Duodenal mucosa (tissue), 2 donors: ENCODE measurements around the gene ACADSB.

Source experiments
- H3K27ac ChIP-seq: one replicate; pipeline ENCODE4 v1.7.0; 2013; ENCODE audit warnings: low read depth, low read length
- H3K27me3 ChIP-seq, 2 donors: one replicate each; pipeline ENCODE4 v1.7.0; 2013; ENCODE audit warnings: low read length in 2 of 2, control low read depth in 1 of 2; ENCODE audit not compliant: insufficient read depth in 2 of 2, control insufficient read depth in 1 of 2
- H3K36me3 ChIP-seq, 2 donors: one replicate each; pipeline ENCODE4 v1.7.0; 2013; ENCODE audit warnings: low read length in 2 of 2, control low read depth in 1 of 2; ENCODE audit not compliant: insufficient read depth in 2 of 2, control insufficient read depth in 1 of 2
- H3K4me1 ChIP-seq, 2 donors: one replicate each; pipeline ENCODE4 v1.7.0; 2013; ENCODE audit warnings: low read length in 2 of 2, control low read depth in 1 of 2; ENCODE audit not compliant: insufficient read depth in 2 of 2, control insufficient read depth in 1 of 2
- H3K4me3 ChIP-seq, 2 donors: one replicate each; pipeline ENCODE4 v1.7.0; 2013; ENCODE audit warnings: low read length in 2 of 2, low read depth in 1 of 2
- H3K9ac ChIP-seq, 2 donors: one replicate each; pipeline ENCODE4 v1.7.0; 2013; ENCODE audit warnings: low read length in 2 of 2, low read depth in 1 of 2
- H3K9me3 ChIP-seq, 2 donors: one replicate each; pipeline ENCODE4 v1.7.0; 2013; ENCODE audit warnings: low read length in 2 of 2, control low read depth in 1 of 2; ENCODE audit not compliant: control insufficient read depth in 1 of 2

Gene ACADSB

DNA sequence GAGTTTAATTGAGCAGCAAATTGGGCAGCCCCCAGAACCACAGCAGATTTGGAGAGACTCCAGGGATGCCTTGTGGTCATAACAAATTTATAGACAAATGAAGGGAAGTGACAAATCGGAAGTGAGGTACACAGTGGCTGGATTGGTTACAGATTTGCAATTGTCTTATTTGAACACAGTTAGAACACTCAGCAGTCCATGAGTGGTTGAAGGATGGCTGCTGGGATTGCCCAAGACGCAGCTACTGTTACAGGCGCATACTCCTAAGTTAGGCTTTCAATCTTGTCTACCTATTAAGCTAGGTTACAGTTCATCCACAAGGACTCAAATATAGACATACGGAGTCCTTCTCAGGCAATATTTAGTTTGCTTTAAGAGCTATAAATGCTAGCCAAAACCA lies 7.4 kb downstream of the ACADSB start:
- no peak overlapping the region for H3K9ac ChIP-seq
- no peak overlapping the region for H3K4me3 ChIP-seq
- H3K4me1 ChIP-seq: peaks cover under 1% of the 10 kb centered on the region in 2 donors
- no peaks in the 10 kb centered on the region for H3K9me3 ChIP-seq
- no peaks in the 10 kb centered on the region for H3K27me3 ChIP-seq
- no peaks in the 10 kb centered on the region for H3K36me3 ChIP-seq
- no peak overlapping the region for H3K27ac ChIP-seq

DNA sequence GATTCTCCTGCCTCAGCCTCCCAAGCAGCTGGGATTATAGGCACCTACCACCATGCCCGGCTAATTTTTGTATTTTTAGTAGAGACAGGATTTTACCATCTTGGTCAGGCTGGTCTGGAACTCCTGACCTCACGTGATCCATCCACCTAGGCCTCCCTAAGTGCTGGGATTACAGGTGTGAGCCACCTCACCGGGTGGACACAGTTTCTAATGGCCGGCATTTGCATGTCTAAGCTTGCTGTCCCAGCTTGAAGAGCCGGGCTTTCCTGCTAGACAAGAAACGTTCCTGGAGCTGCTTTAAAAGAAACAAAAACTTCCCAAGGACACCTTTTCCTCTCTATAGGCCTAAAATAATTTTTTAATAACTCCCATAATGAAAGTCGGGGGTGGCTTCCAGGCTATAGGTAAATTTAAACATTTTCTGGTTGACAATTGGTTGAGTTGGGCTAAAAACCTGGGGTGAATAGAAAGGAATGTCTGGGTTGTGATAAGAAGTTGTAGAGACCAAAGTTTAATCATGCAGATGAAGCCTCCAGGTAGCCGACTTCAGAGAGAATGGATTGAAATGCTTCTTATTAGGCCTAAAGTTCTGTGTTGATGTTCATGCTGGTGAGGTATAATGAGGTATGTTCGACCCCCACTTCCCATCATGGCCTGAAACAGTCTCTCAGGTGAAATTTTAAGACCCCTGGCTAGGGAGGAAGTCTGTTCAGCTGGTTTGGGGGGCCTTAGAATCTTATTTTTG lies 8.8 kb downstream of the ACADSB start:
- no peaks in the 10 kb centered on the region for H3K36me3 ChIP-seq
- H3K4me3 ChIP-seq: no peak overlapping the region
- no peak overlapping the region for H3K27ac ChIP-seq
- no peaks in the 10 kb centered on the region for H3K4me1 ChIP-seq
- H3K9ac ChIP-seq: no peak overlapping the region
- no peaks in the 10 kb centered on the region for H3K9me3 ChIP-seq
- no peaks in the 10 kb centered on the region for H3K27me3 ChIP-seq

DNA sequence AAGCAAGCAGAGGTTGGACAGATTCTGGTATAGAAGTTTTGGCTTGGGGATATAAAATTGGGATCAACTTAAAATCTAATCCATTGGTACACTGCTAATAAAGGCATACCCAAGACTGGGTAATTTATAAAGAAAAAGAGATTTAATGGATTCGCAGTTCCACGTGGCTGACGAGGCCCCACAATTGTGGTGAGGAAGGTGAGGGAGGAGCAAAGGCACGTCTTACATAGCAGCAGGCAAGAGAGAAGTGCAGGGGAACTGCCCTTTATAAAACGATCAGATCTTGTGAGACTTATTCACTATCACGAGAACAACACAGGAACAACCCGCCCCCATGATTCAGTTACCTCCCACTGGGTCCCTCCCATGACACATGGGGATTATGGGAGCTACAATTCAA lies 9.7 kb downstream of the ACADSB start:
- Histone ChIP-seq H3K9ac (no peak overlapping the region), H3K36me3 (no peaks in the 10 kb centered on the region), H3K27me3 (no peaks in the 10 kb centered on the region), H3K4me1 (no peaks in the 10 kb centered on the region), H3K9me3 (no peaks in the 10 kb centered on the region), H3K27ac (no peak overlapping the region), H3K4me3 (no peak overlapping the region)

DNA sequence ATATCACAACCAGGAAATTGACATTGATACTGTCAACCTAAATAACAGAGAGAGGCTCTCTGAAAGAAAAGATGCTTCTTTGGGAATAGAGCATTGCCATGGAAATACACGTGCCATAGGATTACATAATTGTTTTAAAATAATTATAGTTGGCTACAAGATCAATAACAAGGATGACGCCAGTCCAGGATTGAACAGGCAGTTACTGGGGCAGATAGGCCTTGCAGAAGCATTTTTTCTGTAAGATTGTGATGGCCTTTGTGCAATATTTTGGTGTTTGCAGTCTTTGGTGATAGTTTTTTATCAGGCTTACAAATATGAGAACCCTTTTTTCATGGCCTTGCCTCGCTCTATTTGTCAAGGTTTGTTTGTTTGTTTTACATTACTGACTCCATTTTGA lies 10.5 kb downstream of the ACADSB start:
- Histone ChIP-seq H3K27ac (no peak overlapping the region), H3K27me3 (no peaks in the 10 kb centered on the region), H3K36me3 (no peaks in the 10 kb centered on the region), H3K4me1 (no peaks in the 10 kb centered on the region), H3K9ac (no peak overlapping the region), H3K9me3 (no peaks in the 10 kb centered on the region), H3K4me3 (no peak overlapping the region)

DNA sequence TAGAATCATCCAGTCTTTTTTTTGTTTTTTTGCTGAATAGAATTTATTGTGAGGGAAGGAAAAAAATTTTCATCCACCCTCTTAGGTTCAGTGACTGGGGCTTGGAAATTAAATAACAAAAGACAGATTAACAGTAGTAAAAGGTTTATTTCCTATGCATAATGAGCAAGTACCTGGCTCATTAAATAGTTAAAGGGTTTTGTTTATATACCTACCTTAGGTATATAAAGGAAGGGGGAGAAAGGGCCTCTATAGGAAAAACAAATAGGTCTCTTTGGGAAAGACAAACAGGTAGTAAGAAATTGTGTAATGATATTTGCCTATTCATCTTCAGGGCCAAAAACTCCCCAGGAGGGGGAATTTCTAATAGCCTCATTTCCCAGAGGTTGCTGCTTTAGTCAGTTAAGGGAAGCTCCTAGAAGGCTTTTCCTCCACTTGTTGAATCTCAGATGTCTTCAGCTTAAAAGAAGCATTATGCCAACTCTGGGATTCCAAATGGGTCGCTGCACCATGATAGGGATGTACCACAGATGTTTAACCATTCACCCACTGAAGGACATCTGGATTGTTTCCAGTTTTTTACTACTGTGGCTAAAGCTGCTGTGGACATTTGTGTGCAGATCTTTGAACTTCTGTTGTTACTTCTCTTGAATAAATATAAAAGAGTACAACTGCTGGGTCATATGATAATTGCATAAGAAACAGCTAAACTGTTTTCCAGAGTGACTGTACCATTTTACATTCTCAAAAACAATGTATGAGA lies 11.3 kb downstream of the ACADSB start:
- Histone ChIP-seq H3K36me3 (no peaks in the 10 kb centered on the region), H3K9ac (no peak overlapping the region), H3K27ac (no peak overlapping the region), H3K4me1 (no peaks in the 10 kb centered on the region), H3K27me3 (no peaks in the 10 kb centered on the region), H3K9me3 (no peaks in the 10 kb centered on the region), H3K4me3 (no peak overlapping the region)

DNA sequence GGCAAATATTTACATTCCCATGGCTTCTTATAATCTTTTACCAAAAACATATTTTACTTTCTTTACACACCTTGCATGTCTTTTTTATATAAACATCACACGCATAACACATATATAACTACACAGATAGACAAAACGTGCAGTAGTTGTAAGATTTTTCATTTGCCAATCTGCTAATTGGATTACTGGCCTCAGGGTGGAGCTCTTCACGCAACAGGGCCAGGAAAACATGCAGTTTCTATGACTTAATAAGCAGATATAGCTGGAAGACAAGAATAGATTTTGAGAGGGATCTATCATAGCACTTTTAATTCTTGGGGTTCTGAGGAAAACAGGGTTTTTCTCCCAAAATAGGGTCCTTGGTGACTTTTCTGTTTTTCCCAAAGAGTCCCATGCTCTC lies 12.7 kb downstream of the ACADSB start:
- no peak overlapping the region for H3K9ac ChIP-seq
- no peaks in the 10 kb centered on the region for H3K4me1 ChIP-seq
- H3K27me3 ChIP-seq: no peaks in the 10 kb centered on the region
- no peak overlapping the region for H3K4me3 ChIP-seq
- no peak overlapping the region for H3K27ac ChIP-seq
- no peaks in the 10 kb centered on the region for H3K36me3 ChIP-seq
- no peaks in the 10 kb centered on the region for H3K9me3 ChIP-seq

DNA sequence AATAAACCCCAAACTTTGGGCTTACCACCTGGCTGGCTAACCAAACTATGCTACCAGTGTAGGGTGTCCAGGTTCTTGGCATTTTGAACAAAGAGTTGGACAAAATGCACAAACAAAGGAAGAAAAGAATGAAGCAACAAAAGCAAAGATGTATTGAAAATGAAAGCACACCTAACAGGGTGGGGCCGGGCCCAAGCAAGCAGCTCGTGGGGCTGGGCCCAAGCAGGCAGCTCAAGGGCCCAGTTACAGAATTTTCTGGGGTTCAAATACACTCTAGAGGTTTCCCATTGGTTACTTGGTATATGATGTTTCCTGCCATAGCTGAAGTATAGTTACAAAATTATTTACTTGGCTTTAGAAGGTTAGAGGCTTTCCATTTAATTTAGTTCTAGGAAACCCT lies 15.7 kb downstream of the ACADSB start:
- no peaks in the 10 kb centered on the region for H3K36me3 ChIP-seq
- no peak overlapping the region for H3K27ac ChIP-seq
- no peaks in the 10 kb centered on the region for H3K4me1 ChIP-seq
- no peaks in the 10 kb centered on the region for H3K27me3 ChIP-seq
- H3K4me3 ChIP-seq: no peak overlapping the region
- no peaks in the 10 kb centered on the region for H3K9me3 ChIP-seq
- H3K9ac ChIP-seq: no peak overlapping the region

DNA sequence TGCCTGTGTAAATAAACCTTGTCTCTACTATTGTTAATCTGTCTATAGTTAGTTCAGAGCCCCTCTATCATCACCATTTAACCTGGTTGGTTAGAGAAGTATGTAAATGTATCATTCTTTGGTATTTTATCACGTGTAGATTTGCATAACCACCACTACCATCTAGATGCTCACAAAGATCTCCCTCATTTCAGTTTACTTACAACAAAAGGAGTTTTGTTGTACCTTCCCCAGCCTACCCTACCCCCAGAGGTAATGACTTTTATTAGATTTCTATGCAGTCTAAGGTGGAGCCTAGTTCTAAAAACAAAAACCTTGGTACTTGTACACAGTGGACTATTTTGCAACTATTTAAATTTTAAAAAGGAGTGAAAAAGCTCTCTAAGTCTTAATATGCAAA lies 17.5 kb downstream of the ACADSB start:
- Histone ChIP-seq H3K9ac (no peak overlapping the region), H3K27me3 (no peaks in the 10 kb centered on the region), H3K4me3 (no peak overlapping the region), H3K36me3 (no peaks in the 10 kb centered on the region), H3K9me3 (no peaks in the 10 kb centered on the region), H3K4me1 (no peaks in the 10 kb centered on the region), H3K27ac (no peak overlapping the region)

DNA sequence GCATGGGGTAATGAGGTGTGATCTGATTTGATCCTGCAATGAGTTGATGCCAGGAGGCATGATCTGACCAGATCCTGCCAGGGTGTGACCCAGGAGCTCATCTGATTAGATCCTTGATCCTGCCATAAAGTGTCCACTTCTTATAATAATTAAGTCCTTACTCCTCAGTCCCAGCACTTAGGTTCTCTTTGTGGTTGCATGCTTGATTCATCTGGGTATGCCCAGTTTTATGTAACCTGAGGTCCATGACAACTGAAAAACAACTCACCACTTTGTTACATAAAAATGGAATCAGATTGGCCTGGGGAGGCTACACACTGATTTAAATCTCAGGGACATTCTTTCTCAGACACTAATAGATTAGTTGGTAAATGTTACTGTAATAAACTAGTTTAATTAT lies 19.1 kb downstream of the ACADSB start:
- no peaks in the 10 kb centered on the region for H3K27me3 ChIP-seq
- no peaks in the 10 kb centered on the region for H3K36me3 ChIP-seq
- H3K4me1 ChIP-seq: no peaks in the 10 kb centered on the region
- no peaks in the 10 kb centered on the region for H3K9me3 ChIP-seq
- no peak overlapping the region for H3K4me3 ChIP-seq
- no peak overlapping the region for H3K9ac ChIP-seq
- no peak overlapping the region for H3K27ac ChIP-seq

DNA sequence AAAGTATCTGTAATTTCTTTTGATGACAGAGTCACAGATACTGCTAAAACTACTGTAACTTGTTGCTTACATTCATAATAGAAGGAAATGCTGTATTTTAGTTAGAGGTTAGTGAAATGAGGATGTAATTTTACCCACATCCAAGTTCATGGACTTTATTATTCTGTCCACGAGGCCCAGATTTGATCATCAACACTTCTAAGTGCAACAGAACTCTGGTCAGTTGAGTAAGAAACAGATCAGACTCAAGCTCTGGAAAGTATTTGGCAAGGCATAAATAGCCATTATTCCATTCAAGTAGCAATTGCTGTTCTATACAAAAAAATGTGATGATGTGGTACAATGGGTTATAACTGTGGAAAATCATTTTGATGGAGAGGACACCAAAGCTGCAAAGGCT lies 22.3 kb downstream of the ACADSB start:
- Histone ChIP-seq H3K9ac (no peak overlapping the region), H3K27me3 (no peaks in the 10 kb centered on the region), H3K27ac (no peak overlapping the region), H3K9me3 (no peaks in the 10 kb centered on the region), H3K36me3 (peaks cover 3 to 4% of the 10 kb centered on the region in 2 donors), H3K4me1 (no peaks in the 10 kb centered on the region), H3K4me3 (no peak overlapping the region)
